ENCODE data around the gene BIK.

The BIK gene

GRCh38 chr22:43173976-43174720, 63.6 kb downstream of the BIK start:
- H3K9me3 ChIP-seq (replicated peaks; ENCODE audit: insufficient read depth, low read length), result no peaks in the 10 kb centered on the region
- H3F3A ChIP-seq (ENCODE audit: insufficient read depth, low read length), result no peaks in the 10 kb centered on the region
- no peaks in the 10 kb centered on the region for H3K79me2 ChIP-seq (ENCODE audit: low read length)
- TF ChIP-seq, protein P1, sequence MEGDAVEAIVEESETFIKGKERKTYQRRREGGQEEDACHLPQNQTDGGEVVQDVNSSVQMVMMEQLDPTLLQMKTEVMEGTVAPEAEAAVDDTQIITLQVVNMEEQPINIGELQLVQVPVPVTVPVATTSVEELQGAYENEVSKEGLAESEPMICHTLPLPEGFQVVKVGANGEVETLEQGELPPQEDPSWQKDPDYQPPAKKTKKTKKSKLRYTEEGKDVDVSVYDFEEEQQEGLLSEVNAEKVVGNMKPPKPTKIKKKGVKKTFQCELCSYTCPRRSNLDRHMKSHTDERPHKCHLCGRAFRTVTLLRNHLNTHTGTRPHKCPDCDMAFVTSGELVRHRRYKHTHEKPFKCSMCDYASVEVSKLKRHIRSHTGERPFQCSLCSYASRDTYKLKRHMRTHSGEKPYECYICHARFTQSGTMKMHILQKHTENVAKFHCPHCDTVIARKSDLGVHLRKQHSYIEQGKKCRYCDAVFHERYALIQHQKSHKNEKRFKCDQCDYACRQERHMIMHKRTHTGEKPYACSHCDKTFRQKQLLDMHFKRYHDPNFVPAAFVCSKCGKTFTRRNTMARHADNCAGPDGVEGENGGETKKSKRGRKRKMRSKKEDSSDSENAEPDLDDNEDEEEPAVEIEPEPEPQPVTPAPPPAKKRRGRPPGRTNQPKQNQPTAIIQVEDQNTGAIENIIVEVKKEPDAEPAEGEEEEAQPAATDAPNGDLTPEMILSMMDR (IDR thresholded peaks at IDR 0.05; ENCODE audit: low read length), result no peak
- TF ChIP-seq EZH2 (optimal IDR thresholded peaks at IDR 0.05; ENCODE audit: low read depth, low read length) (no peak), EZH2phosphoT487 (IDR thresholded peaks at IDR 0.05; ENCODE audit: low read length) (no peak)
- H3K36me3 ChIP-seq (replicated peaks; ENCODE audit: insufficient read depth, low read length), result no peaks in the 10 kb centered on the region; the same call in none of the 2 replicates
- no peak overlapping the region for H3K9ac ChIP-seq (ENCODE audit: low read length)
- DNase-seq, result no peak
- H3K27me3 ChIP-seq (replicated peaks; ENCODE audit: insufficient read depth, low read length), result no peaks in the 10 kb centered on the region
- no peaks in the 10 kb centered on the region for H3K4me1 ChIP-seq (ENCODE audit: low read length)
- no peaks in the 10 kb centered on the region for H4K20me1 ChIP-seq (ENCODE audit: insufficient read depth, low read length)
- H3K27ac ChIP-seq (ENCODE audit: low read length), result no peak overlapping the region
- H3K4me3 ChIP-seq (ENCODE audit: low read length), result no peak overlapping the region
- H2AFZ ChIP-seq (ENCODE audit: low read length), result no peak overlapping the region
- no peak overlapping the region for H3K4me2 ChIP-seq (ENCODE audit: low read depth, low read length)
- H3K9me2 ChIP-seq (replicated peaks; ENCODE audit: insufficient read depth, low read length), result no peaks in the 10 kb centered on the region

- Histone ChIP-seq H3K27me3 (replicated peaks; ENCODE audit: insufficient read depth, low read length) (no peaks in the 10 kb centered on the region), H3K4me1 (ENCODE audit: low read length) (no peaks in the 10 kb centered on the region), H3K9ac (ENCODE audit: low read length) (no peak overlapping the region), H3K36me3 (replicated peaks; ENCODE audit: insufficient read depth, low read length) (peaks cover 9% of the 10 kb centered on the region), H3K4me2 (ENCODE audit: low read depth, low read length) (no peak overlapping the region), H3K4me3 (ENCODE audit: low read length) (no peak overlapping the region), H3K9me3 (replicated peaks; ENCODE audit: insufficient read depth, low read length) (no peaks in the 10 kb centered on the region), H3K79me2 (ENCODE audit: low read length) (peaks cover 2% of the 10 kb centered on the region; the same call in 1 of the 2 replicates), H4K20me1 (ENCODE audit: insufficient read depth, low read length) (no peaks in the 10 kb centered on the region), H3F3A (ENCODE audit: insufficient read depth, low read length) (no peaks in the 10 kb centered on the region), H2AFZ (ENCODE audit: low read length) (no peak overlapping the region), H3K9me2 (replicated peaks; ENCODE audit: insufficient read depth, low read length) (no peaks in the 10 kb centered on the region), H3K27ac (ENCODE audit: low read length) (no peak overlapping the region)
- TF ChIP-seq EZH2 (optimal IDR thresholded peaks at IDR 0.05; ENCODE audit: low read depth, low read length), result no peak
- TF ChIP-seq, protein P1 (IDR thresholded peaks at IDR 0.05; ENCODE audit: low read length), result no peak
- no peak for DNase-seq
Observed at GRCh38 chr22:43174941-43175531, 64.5 kb downstream of the BIK start.

DNA sequence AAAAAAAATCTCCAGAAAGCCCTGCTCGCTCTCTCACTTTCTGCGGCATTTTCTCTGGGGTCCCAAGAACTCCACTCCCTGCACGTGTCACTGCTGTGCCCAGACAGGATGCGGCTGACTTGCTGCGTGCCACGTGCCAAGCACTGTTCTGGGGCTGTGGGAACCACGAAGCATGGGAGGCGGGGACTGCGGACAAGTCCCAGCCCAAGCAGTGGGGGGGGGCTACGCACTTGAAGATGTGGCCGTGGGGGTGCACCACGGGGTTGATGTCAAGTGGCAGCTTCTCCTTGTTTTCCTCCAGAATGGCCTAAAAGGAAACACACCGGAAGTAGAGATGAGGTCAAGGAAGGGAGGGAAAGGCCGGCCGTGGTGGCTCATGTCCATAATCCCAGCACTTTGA, 65.5 kb downstream of the BIK start:
- Histone ChIP-seq H3K27ac (ENCODE audit: low read length) (no peak overlapping the region), H3F3A (ENCODE audit: insufficient read depth, low read length) (no peaks in the 10 kb centered on the region), H3K9me2 (replicated peaks; ENCODE audit: insufficient read depth, low read length) (no peaks in the 10 kb centered on the region), H3K79me2 (ENCODE audit: low read length) (peaks cover 3% of the 10 kb centered on the region; the same call in 1 of the 2 replicates), H3K9ac (ENCODE audit: low read length) (no peak overlapping the region), H3K27me3 (replicated peaks; ENCODE audit: insufficient read depth, low read length) (no peaks in the 10 kb centered on the region), H3K4me3 (ENCODE audit: low read length) (no peak overlapping the region), H2AFZ (ENCODE audit: low read length) (no peak overlapping the region), H3K9me3 (replicated peaks; ENCODE audit: insufficient read depth, low read length) (no peaks in the 10 kb centered on the region), H3K36me3 (replicated peaks; ENCODE audit: insufficient read depth, low read length) (peaks cover 9% of the 10 kb centered on the region), H3K4me2 (ENCODE audit: low read depth, low read length) (no peak overlapping the region), H4K20me1 (ENCODE audit: insufficient read depth, low read length) (no peaks in the 10 kb centered on the region), H3K4me1 (ENCODE audit: low read length) (no peaks in the 10 kb centered on the region)
- no peak for TF ChIP-seq EZH2 (optimal IDR thresholded peaks at IDR 0.05; ENCODE audit: low read depth, low read length)
- TF ChIP-seq, protein P1 (IDR thresholded peaks at IDR 0.05; ENCODE audit: low read length), result no peak
- TF ChIP-seq EZH2phosphoT487 (IDR thresholded peaks at IDR 0.05; ENCODE audit: low read length), result no peak
- no peak for DNase-seq

Data from MM.1S (cell line).